Smooth muscle cell of the brain vasculature (primary cell): Measurements from ENCODE around the gene PDE9A.
A peak's percentile ranks its signal among the peaks of the same experiment; 100 is the strongest.

Experiments used
- DNase-seq: peaks from one replicate; pipeline ENCODE4 v3.0.0-alpha.2; 2012; ENCODE audit warnings: low read depth, low spot score

The PDE9A gene

GRCh38 chr21:42670058-42670880 lies 16.8 kb downstream of the PDE9A start:
- no peak for DNase-seq

GRCh38 chr21:42670884-42671283 lies 17.5 kb downstream of the PDE9A start:
- DNase-seq = no peak

GRCh38 chr21:42671778-42672593 lies 18.6 kb downstream of the PDE9A start:
- DNase-seq = no peak

GRCh38 chr21:42672699-42673458 lies 19.5 kb downstream of the PDE9A start:
- no peak for DNase-seq

GRCh38 chr21:42673633-42674328 lies 20.4 kb downstream of the PDE9A start:
- no peak for DNase-seq

- no peak for DNase-seq
Observed at GRCh38 chr21:42674351-42674940, 21.0 kb downstream of the PDE9A start.

- no peak for DNase-seq
Observed at GRCh38 chr21:42675403-42675802, 22.0 kb downstream of the PDE9A start.

- DNase-seq = no peak
Observed at GRCh38 chr21:42676808-42677207, 23.4 kb downstream of the PDE9A start.

DNA sequence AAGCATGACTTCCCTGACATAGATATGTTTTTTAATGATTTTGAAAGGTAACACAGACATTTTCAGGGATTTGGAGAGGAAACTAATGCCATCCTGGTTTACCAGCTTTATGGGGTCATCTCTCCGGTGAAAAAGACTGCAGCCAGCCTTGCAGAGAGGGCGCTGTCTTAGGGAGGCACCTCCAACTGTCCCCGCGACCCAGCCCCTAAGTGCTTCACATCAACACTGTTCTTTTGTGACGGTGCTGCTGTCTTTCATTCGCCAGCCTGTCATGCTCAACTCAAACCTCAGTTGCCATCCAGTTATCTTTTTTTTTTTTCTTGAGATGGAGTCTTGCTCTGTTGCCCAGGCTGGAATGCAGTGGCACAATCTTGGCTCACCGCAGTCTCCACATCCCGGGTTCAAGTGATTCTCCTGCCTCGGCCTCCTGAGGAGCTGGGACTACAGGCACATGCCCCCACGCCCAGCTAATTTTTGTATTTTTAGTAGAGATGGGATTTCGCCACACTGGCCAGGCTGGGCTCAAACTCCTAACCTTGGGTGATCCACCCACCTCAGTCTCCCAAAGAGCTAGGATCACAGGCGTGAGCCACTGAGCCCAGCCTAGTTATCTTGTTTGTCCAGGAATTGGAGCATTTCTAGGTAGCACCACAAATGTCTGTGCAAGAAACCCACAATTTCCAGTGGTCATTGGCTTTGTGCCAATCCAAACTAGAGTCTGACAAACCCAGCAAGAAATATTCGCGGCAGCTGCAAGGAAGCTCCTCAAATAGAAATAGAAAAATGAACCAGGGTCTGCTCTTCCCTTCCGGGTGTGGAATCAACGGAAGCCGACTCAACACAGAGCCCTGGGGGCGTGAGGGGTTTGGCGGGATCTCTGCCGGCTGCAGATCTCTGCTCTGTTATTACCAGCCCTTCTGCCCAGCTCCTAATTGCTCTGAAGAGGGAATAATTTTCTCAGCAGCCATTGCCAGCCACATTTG lies 24.2 kb downstream of the PDE9A start:
- DNase-seq = peak; percentile 78

- no peak for DNase-seq
Observed at GRCh38 chr21:42678618-42679295, 25.3 kb downstream of the PDE9A start.

DNA sequence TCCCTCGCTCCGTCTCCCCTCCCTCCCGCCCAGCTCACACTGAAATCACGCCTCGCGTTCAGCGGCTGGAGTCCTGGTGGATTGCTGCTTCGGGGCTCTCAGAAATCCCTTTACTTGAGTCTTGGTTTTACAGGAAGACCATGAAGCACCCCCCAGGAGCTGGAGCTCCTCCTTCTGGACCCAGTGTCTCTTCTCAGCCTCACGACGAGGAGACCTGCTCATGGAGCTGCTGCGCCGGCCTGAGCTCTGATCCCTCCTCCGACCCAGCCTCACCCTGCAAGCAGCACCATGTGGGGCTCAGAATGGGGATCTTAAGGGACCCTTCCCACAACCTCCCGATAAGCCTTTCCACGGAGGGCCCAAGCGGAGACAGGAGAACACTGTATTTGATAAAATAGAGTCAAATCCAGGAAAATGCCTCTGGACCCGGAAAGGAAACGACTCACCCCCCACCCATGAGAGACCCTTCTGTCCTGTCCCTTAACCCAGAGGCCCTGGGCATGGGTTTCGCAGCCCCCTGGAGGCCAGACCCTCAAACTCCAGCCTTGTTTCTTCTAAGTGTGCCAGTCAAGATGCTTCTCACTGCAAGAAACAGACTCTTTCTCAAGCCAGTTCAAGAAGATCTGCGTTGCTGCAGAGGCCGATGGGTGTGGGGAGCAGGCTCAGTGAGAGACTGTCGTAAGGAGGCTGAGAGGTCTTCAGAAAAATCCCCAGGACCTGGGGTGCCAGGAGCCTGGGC lies 26.1 kb downstream of the PDE9A start:
- DNase-seq = no peak

- no peak for DNase-seq
Observed at GRCh38 chr21:42680058-42680330, 26.6 kb downstream of the PDE9A start.

GRCh38 chr21:42680429-42680828 lies 27.0 kb downstream of the PDE9A start:
- no peak for DNase-seq

DNA sequence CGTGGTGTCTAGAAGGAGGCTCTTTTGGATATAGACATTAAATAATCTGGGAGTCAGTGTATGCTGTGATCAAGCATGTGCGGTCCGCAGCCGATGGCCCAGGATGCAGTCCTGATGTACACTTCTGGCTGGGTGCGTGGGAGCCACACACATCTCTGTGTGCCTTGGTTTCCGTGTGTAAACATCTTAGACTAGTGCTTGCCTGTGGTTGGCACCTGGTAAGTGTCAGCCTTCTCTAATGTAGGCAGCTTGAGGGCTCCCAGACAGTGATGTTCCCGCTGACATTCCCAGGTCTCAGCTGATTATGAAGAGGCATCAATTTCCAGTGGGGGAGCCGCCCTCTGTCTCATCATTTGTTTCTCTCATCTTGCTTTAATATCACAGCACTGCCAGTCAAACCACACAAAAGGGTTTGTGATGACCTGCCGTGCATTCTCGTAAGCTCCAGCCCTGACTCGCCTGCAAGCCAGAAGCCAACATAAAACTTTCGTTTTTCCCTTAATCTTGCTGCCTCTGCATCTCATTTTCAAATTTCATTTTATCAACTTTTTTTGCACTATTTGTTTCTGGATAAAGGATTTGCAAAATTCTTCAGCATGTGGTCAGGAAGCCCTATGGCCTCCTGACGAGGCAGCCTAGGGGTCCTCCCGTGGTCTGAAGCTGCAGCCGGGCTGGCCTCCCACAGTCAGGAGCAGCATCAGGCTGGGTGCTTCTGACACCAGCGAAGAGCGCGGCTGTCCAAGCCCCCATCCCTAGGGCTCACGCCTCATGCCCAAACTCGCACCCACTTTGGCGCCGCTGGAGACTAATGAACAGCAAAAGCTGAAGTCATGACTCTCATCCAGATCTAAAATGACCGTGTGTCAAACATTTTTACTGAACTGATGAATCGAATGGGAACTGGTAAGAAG lies 28.1 kb downstream of the PDE9A start:
- DNase-seq = no peak

- no peak for DNase-seq
Observed at GRCh38 chr21:42682661-42683210, 29.3 kb downstream of the PDE9A start.

DNA sequence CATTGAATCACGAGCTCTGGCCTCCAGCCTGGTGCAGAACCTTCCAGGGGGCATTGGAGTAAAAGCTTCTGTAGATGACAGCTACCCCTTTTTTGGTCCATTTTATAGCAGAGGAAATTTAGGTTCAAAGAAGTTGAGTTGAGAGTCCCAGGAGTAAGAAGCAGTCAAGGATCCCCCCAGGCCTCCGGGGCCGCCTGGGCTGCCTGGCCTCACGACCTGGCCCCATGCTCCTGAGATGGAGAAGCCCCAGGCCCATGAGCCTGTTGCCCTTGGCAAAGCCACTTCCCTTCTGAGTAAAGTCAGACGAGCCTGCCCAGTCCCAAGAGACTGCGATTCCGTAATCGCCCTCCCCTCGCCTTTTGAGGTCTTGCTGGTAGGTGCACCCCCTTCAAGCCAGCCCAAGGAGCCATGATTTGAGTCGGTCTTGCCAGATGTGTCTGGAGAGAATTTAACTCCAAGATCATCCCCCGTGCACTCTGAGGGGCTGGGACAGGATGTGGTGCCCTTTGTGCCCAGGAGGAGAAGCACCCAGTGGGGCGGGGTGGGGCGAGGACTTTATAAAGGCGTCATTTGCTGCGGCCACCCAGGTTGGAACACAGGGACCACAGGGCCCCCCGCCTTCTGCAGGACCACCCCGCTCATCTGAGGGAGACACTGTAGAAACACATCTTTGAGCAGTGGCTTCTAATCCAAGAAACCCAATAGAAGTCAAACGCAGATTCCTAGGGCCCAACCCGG lies 30.1 kb downstream of the PDE9A start:
- no peak for DNase-seq
